Esophagus squamous epithelium (tissue), 4 donors: ENCODE data around the gene PTPRN2.

Experiments used
- CTCF ChIP-seq, 6 experiments: fragments of 450-650 bp in 4 of 6; fragments of 200-600 bp in 2 of 6; sonication (generic) in 2 of 6; IDR thresholded peaks; one replicate each; pipeline ENCODE4 v1.5.1; 2016 to 2019; ENCODE audit warnings: antibody characterized with exemption in 6 of 6, mild to moderate bottlenecking in 4 of 6, moderate library complexity in 4 of 6
- POLR2A ChIP-seq, 4 donors: fragments of 450-650 bp; IDR thresholded peaks; one replicate each; pipeline ENCODE4 v1.6.1; 2017; ENCODE audit warnings: antibody characterized with exemption in 4 of 4, mild to moderate bottlenecking in 4 of 4, moderate library complexity in 3 of 4

DNA sequence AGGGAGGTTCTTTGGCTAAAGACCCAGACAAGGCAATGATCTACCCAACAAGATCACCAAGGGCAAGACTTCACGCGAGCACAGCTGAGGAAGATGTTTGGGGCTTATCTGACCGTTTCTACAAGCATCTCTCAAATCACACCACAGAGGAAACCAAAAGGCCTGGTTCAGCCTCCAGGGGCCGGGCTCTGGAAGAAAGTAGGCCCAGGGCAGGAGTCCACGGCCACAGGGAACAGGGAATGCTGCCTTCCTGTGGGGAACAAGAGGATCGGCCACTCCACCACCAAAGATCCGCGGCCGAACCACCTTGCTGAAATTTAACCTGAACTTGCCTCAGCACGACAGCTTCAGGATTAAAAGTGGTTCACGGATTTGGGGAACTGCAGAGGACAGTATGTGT is 332.5 kb downstream of the PTPRN2 start:
- TF ChIP-seq CTCF (IDR thresholded peaks at IDR 0.05), result no peak
- TF ChIP-seq POLR2A (IDR thresholded peaks at IDR 0.05), result no peak
